ENCODE results near the gene TMEM204.
"Not testable (repeated sequence)": the region's sequence is repeated elsewhere in the genome, so short reads cannot be mapped to it uniquely, and the experiment has no call there.

Gene TMEM204

DNA sequence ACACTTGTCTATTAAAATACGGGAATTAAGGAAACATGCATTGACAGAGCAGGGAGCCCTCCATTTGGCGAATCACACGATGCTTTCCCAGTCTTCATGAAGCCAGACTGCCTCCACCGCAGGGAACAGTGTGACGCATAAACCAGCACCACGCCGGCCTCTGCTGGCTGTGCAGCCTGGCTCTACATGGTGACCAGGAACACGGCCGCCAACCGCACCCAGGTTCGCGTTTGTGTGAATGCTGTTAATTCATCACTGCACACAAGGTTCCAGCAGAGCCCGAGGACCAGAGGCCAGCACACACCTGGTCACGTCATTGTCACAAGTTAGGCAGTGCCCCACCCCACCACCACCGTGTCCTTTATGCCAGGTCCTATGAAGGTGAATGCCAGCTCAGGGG is 26.7 kb downstream of the TMEM204 start:
- no peak for DNase-seq

DNA sequence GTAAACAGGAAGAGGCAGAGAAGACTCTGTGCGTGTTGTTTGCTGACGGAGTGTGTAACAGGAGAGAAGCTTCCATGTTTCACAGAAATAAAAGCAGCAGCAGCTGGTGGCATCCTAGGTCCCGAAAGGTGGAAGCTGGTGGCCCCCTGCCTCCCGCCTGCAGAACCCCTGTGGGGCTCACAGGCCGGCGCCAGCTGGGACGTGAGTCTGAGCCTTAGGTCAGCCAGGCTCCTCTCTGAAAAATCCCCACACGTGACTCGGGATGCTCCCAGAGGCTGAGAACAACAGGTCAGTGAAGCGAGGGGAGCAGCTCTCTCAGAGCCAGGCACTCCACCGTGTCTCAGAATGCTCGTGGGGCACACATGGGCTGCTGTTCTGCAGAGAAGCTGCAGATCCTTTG is 27.4 kb downstream of the TMEM204 start:
- no peak for DNase-seq

DNA sequence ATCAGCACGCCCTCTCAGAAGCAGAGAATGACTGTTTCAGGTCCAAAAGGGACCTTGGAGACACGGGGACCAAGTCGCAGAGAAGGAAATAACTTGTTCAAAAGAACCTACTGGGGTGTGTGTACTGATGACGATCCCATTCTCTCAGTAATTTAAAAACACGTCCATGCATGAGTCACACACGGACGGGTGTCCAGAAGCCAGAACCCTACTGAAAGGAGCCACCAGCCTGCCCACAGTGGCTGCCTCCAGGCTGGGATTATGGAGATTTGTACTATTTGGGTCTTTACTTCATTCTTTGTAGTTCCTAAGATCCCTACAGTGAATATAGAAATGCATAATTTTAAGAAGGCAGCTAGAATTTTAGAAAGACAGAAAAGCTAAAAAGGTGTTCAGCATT is 27.8 kb downstream of the TMEM204 start:
- DNase-seq: no peak

DNA sequence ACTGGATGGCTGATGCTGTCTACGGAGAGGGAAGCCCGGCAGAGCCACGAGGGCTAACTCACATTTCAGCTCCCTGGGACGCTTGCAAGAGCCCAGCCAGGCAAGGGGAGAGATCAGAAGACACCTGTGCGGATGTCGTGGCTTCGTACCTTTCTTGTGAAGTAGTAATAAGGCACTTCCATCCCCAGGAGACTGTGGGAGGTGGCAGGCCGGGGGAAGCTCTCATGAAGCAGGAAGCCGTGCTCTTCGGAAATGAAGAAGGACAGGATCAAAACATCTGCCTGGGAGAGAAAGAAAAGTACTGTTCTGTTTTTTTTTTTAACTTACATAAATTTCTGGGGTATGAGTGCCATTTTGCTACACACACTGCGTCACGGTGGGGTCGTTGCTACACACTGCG is 28.4 kb downstream of the TMEM204 start:
- DNase-seq: no peak

DNA sequence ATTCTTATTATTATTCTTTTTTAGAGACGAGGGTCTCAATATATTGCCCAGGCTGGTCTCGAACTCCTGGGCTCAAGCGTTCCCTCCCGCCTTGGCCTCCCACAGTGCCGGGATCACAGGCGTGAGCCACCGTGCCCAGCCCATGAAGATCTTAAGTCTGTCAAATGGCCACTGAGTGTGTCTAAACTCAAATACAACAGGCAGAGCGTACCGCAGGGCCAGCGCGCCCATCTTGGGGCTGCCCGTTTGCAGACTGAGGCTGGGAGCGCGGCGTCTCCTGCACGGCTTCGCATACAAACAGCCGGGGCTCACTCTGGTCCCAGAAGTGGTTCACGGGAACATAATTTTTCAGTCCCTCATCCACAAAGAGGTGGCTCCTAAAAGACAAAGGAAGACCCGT is 30.3 kb downstream of the TMEM204 start:
- DNase-seq: no peak

DNA sequence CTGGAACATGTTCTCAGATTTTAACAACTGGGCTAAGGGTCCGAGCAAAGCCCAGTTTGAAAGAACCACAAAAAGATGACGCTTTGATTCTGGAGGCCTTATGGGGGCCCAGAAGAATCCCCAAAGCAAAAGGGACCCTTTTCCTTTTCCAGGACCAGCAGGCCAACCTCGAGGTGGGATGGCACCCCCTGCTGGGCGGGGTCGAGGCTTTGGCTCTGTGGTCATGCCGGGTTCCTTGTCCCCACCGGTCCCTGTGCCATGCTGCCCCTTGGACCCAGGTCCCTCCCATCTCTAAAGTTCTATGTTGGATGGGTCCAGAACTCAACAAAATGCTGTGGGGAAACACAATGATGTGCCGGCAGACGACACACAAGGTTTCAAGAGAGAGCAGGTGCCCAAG is 30.9 kb downstream of the TMEM204 start:
- no peak for DNase-seq

DNA sequence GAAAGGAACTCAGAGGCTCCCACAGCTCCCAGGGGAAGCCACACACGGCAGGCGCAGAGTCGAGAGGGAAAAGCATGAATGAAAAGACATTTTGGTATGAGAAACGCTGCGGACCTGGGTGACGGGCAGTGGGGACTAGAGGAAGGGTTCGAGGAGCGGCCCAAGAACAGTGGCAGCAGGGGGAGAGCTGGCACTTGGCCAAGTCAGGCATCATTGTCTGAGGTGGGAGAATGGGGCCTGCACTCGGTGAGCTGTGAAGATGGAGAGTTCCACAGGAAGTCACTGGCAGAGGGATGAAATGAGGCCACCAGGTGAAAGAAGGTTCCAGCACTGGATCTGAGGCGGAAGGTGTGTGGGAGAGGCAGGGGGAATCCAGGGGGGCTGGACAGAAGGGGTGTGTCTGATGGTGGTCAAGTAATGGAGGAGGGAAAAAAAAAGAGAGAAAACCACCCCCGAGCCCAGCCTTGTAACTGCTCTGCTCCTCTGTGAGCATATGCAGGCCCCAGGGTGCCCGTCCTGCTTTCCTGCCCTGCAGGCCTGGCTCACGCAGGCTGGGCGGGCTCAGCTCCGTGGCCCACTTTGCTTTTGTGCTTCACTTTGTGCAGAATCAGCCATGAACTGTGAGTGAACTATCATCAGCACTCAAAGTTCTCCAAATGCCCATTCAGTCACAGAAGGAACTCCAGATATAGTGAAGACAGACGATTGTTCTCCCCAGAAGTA is 31.8 kb downstream of the TMEM204 start:
- DNase-seq: no peak

DNA sequence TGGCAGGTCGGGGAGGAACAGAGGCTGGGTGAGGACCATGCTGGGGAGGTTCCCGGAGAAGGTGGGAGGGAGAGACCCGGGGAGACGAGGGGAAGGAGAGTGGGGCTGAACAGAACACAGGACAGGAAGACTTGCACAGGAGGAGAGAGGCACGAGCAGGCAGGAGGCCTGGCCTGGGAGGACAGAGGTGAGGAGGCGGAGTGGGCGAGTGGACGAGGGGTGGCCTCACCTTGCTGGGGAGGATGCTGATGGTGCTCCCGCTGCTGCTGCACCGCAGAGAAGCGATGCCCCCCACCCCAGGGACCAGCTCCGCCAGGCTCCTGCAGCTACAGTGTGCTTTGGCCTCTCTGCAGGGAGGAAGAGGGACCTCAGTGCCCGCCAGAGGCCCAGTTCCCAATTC is 34.5 kb downstream of the TMEM204 start:
- no peak for DNase-seq

DNA sequence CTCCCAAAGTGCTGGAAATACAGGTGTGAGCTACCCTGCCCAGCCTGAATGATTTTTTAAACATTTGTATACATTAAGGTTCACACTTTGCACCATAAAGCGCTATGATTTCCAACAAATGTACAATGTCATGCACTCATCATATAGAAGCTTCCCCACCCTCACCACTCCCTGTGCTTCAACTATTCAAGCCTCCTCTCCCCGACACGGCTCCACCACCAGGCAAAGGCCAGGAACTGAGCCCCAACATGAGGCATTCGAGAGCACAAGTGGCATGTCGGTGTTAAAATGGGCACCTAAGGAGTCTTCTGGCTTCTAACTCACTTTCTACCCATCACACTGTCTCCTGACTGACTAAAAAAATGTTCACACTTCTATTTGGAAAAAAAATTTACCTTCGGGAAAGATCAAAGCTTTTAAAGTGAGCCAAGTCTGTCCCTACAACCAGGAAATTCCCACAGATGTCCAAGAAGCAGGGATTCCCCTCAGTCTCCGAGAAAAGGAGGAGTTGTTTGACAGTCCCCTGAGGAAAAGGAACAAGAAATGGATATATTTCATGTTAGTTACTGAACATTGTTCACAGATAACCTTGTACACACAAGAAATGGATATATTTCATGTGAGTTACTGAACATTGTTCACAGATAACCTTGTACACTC is 37.7 kb downstream of the TMEM204 start:
- DNase-seq: no peak

DNA sequence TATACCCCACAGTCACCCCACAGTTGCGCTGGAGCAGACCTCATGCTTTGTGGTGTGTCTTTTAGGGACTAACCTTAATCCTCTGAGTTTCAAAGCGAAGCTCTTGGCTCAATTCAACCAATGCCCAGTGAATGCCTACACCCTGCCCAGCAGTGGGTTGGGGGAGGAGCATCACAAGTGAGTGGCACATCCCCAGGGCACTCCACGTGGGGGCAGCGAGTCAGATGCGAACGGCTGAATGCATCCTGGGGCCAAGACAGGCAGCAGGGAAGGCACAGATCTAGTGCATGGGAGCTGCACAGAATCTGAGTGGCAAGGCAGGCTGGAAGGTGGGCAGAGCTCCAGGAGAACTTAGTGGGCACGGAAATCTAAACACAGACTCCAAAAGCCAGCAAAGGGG is 39.2 kb downstream of the TMEM204 start:
- no peak for DNase-seq

DNA sequence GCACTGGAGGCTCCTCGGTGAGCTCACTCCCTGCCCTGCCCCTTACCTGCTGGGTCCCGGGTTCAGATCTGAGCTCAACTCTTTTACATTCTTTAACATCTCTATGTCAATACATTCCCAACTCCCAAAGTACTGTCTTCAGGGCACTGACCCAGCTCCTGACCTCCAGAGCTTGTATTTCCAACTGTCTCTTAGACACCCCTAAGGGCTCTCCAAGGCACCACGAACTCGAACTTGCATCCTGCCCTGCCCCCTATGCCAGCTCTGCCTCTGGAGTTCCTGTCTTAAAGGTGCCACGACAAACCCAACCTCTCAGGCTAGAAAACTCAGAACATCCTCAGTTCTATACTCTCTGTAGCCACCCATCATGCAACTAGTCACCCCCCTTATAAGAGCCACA is 39.8 kb downstream of the TMEM204 start:
- DNase-seq: no peak

DNA sequence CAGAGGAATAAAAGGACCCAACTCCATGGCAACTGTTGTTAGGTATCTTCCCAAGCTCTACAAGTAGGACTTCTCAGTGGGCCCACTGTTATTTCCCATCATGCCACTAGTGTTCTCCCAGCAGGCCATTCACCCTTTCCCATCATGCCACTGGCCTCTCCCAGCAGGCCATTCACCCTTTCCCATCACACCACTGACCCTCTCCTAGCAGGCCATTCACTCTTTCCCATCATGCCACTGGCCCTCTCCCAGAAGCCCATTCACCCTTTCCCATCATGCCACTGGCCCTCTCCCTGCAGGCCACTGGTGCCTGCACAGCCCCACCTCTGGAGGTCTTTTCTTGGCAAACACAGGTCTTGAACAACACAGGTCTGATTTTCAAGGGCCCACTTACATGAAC is 42.1 kb downstream of the TMEM204 start:
- DNase-seq: no peak

DNA sequence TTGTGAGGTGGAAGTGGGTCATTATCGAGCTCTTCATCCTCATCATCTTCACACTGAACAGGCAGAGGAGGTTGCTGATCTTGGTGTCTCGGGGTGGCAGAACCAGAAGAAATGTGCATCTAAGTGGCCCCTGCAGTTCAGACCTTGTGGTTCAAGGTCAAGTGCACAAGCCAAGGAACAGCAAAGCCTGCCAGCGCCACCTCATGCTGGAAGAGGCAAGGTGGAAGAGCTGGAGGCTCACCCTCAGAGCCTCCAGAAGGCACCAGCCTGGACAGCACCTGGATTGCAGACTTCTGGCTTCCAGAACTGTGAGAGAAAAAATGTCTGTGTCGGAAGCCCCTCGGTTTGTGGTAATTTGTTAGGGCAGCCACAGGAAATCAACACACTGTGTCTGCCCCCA is 45.7 kb downstream of the TMEM204 start:
- no peak for DNase-seq

DNA sequence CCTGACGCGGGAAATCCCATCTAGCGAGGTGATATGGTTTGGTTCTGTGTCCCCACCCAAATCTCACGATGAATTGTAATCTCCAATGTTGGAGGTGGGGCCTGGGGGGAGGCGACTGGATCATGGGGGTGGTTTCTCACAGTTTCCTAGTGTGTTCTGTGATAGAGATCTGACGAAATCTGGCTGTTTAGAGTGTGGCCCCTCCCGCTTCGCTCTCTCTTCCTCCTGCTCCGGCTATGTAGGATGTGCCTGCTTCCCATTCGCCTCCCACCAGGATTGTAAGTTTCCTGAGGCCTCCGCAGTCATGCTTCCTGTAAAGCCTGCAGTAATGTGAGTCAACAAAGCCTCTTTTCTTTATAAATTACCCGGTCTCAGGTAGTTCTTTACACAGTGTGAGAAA is 46.8 kb downstream of the TMEM204 start:
- no peak for DNase-seq

DNA sequence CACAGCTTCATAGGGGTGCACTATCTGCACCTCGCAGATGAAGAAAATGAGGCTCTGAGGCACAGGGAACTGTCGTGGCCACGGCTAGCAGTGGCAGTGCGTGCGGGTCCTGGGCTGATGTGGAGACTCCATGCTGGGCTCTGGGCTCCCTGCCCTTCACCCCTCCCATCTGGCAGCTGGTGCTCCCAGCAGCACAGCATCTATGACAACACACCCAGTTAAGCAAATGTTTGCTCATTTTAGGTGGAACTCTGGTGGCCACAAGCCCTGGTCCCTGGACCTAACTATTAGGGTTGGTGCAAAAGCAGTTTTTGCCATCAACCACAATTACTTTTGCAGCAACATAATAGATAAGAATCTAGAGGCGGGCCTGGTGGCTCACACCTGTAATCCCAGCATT is 47.5 kb downstream of the TMEM204 start:
- DNase-seq: no peak

DNA sequence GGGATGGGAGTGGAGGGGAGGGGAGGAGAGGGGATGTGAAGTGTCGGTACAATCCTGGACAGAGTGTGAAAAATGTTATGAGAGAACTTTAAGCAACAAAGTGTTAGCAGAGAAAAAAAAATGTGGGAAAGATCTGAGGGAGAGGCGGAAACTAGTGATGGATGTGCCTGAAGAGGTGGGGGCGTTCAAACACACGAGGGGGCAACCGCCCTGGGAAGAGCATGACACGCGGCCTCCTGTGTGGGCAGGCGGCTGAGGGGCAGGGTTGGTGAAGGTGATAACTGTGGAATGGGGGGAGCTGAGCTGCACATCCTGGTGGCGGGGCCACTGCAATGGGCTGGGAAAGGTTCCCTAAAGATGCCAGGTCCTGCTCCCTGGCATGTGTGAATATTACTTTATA is 48.3 kb downstream of the TMEM204 start:
- no peak for DNase-seq

DNA sequence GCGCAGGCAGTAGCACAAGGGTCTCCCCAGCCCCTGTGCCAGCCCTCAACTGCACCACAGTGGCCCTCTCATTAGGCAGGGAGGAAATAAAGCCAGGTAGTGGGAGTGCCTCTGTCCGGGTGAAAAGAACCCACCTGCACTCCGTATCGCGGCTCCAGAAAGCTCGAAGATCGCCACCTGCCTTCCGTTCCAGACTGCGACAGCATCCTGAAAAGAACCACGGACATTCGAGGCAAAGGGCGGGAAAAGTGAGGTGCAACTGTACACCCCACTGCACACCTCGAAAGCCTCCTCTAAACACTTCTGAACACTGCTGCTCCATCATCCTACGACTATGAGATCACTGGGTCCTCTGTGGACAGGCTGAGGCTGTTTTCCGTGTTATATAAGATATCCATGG is 49.7 kb downstream of the TMEM204 start:
- DNase-seq: no peak

DNA sequence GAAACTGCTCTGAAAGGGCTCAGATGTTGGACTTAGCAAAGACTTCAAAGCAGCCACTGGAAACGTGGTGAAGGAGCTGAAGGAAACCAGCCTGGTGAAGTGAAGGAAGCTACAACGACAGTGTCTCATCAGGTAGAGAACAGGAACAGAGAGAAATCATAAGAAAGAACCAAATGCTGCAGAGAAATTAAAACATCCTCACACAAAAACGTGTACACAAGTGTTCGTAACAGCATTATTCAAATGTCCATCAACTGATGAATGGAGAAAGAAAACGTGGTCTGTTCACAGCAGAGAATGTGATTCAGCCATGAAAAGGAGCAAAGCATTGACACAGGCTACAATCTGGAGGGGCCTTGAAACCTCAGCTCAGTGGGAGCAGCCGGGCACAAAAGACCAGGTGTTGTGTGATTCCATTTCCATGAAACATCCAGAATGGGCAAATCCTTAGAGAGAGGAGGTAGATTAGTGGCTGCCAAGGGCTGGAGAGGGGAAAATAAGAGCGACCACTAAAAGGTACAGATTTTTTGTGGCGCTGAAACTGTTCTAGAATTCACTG is 51.5 kb downstream of the TMEM204 start:
- no peak for DNase-seq

DNA sequence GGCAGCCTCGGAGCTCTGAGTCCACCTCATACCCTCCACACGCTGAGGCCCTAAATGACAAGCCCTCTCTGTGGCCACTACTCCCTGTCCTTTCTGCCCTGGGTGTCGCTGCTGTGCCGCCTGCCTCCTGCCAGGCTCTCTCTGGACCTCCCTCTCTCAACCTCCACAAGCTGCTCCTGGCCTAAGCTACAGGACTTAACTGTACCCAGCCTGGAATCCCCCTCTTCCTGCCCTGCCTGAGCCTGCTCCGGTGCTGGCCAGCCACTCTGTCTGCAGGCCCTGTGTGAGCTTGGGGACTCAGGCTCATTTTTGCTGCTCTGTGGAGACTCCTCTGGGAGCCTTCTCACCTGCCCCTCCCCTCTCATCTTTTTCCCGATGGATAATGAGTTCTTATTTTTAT is 56.9 kb downstream of the TMEM204 start:
- no peak for DNase-seq

DNA sequence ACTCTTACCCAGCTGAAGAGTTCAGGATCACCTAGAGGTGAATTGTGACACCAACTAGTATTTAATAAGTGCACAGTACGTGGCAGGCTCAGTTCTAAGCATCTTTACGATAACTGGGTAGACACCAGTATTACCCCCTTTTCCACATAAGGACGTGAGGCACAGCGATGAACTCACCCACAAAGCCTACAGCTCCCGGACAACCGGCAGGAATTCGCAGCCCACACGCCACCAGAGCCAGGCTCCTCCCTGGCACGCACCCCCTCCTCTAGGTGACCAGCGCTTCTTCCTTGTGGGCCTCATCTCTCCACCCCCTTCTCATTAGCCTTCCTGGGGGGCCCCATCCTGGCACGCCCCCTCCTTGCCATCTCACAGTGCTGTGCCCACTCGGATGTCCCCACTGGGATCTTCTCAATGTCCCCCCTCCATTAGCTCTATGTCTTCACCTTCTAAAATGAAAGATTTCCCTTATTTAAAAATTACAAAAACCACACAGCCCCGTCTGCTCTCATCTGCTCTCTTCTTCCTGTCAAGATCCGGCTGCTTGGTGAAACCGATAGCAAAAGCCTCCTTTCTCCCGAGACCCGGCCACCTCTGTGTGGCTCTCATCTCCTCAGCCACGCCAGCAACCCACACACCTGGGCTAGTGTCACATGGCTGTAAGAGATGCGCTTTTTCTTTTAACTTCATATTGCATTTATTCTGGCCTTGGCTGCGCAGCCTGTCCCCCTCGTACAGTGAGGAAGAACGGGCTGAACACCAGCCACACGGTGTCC is 57.7 kb downstream of the TMEM204 start:
- no peak for DNase-seq

DNA sequence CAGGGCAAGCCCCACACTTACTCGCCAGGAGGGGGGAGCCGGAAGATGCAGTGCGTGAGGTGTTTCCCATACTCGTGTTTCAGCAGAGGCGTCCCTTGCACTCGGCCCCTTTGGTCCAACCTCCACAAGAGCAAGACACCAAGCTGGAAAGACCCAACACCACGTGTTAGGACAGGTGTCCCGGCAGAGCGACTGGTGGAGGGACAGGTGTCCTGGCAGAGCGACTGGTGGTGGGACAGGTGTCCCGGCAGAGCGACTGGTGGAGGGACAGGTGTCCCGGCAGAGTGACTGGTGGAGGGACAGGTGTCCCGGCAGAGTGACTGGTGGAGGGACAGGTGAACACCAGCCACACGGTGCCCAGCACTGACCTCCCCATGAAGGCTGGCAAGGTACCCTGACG is 59.0 kb downstream of the TMEM204 start:
- DNase-seq: no peak

DNA sequence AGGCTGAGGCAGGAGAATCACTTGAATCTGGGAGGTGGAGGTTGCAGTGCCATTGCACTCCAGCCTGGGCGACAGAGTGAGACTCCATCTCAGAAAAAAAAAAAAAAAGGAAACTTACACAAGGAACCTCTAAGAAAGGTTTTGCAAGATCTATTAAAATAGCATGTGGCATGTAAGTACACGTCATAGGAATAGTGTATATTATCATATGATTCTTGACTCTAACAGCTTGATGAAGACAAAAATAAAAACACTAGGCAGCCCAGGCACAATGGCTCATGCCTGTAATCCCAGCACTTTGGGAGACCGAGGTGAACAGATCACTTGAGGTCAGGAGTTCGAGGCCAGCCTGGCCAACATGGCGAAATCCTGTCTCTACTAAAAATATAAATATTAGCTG is 62.0 kb downstream of the TMEM204 start:
- not testable (repeated sequence) for DNase-seq

DNA sequence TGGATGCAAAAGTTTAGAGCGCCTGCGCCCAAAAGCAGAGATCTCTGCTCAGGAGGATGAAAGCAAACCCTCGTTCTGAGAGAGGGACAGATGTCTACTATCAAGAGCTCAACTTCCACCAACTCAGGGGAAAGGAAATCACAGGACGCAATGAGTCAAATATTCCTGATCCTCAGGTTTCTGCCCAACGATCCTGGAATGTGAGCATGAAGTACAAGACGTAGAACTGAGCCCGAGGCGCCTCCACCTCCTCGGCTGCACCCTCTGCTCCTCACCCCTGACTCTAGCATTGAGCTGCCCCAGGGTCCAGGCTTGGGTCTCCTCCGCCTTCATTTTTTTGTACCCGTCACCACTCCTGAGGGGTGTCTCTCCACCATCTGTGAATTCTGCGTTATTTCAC is 63.0 kb downstream of the TMEM204 start:
- DNase-seq: no peak

DNA sequence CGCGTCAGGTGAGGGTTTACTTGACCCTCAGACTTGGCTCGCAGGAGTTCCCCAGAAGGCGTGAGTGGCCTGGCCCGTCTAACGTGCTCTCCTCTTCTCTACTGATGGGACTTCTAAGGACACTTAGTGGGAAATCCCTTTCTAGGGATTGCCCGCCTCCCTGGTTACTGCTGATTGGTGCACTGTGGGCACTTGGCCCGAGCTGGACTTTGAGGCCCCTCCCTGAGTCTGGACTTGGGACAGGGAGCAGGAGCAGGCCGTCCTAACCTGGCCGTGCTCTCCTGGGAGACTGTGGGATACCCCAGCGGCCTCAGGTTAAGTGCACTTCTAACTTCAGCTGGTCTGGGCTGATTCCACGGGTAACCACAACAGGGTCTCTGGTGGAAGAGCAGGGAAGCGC is 63.7 kb downstream of the TMEM204 start:
- DNase-seq: no peak
